Measurements from ENCODE around the gene TOMM34.

Gene TOMM34

DNA sequence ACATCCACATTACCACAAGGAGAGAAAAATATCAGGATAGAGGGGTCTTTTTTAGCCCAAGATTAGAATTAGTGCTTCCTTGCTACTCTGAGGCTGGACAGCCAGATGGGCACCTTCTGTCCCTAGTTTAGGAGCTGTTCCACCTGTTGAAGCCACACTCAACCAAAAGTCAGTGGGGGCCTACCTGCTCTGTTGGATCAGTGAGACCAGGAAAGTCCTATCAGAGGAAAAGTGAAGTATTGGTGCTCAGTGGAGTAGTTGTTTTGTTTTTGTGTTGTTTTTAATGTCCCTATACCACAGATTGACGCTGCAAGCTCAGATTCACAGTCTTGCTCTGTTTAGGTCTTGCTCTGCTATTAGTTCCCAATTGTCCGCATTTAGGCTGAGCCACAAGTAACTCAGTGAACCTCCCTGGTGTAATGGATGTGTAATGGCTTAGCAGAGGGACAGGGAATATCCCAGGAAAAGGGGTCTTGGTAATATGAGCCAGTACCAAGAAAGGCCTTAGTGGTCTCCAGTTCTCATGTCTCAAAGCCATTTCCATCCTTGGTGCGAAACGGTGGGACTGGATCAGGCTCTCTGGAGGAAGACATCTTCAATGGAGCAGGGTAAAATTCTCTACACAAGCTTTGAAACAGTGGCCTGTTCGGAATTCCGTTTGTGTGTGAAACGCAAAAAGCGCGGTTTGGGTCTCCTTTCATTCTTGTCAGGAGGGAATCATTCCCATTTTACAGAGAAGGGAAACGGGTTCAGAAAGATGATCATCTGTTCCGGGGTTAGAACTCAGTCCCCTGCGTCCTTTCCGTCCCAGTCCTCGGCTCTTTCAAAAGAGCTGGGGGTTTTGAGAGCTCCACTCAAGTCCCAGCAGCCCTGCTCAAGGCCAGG, 51.0 kb downstream of the TOMM34 start:
- Histone ChIP-seq H2AFZ (ENCODE audit: low read length) (no peak overlapping the region), H3K4me1 (ENCODE audit: insufficient read depth, low read length, poor library complexity, severe bottlenecking) (peaks cover 9% of the 10 kb centered on the region), H3K4me2 (ENCODE audit: low read depth, low read length, poor library complexity, severe bottlenecking) (peak overlapping the region; percentile 97), H3K9ac (ENCODE audit: low read depth, low read length, poor library complexity, severe bottlenecking) (peak overlapping the region; percentile 39), H3K27me3 (ENCODE audit: insufficient read depth, low read length, poor library complexity, severe bottlenecking) (no peaks in the 10 kb centered on the region), H4K20me1 (ENCODE audit: insufficient read depth, low read length, poor library complexity, severe bottlenecking) (no peaks in the 10 kb centered on the region), H3K4me3 (ENCODE audit: low read length, poor library complexity, severe bottlenecking) (peak overlapping the region; percentile 86), H3K36me3 (ENCODE audit: insufficient read depth, low read length) (peaks cover 47% of the 10 kb centered on the region), H3K79me2 (ENCODE audit: insufficient read depth, low read length) (no peaks in the 10 kb centered on the region), H3K9me2 (replicated peaks; ENCODE audit: low read depth, low read length) (no peaks in the 10 kb centered on the region), H3K9me3 (ENCODE audit: insufficient read depth, low read depth, low read length) (no peaks in the 10 kb centered on the region), H3F3A (ENCODE audit: low read depth) (no peaks in the 10 kb centered on the region)
- TF ChIP-seq, protein P1, sequence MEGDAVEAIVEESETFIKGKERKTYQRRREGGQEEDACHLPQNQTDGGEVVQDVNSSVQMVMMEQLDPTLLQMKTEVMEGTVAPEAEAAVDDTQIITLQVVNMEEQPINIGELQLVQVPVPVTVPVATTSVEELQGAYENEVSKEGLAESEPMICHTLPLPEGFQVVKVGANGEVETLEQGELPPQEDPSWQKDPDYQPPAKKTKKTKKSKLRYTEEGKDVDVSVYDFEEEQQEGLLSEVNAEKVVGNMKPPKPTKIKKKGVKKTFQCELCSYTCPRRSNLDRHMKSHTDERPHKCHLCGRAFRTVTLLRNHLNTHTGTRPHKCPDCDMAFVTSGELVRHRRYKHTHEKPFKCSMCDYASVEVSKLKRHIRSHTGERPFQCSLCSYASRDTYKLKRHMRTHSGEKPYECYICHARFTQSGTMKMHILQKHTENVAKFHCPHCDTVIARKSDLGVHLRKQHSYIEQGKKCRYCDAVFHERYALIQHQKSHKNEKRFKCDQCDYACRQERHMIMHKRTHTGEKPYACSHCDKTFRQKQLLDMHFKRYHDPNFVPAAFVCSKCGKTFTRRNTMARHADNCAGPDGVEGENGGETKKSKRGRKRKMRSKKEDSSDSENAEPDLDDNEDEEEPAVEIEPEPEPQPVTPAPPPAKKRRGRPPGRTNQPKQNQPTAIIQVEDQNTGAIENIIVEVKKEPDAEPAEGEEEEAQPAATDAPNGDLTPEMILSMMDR (conservative IDR thresholded peaks at IDR 0.05; ENCODE audit: low read length): no peak

GRCh38 chr20:44904377-44904776, 55.8 kb downstream of the TOMM34 start:
- H3K9ac ChIP-seq (ENCODE audit: low read depth, low read length, poor library complexity, severe bottlenecking): no peak overlapping the region
- no peak overlapping the region for H3K4me3 ChIP-seq (ENCODE audit: low read length, poor library complexity, severe bottlenecking)
- H3K4me2 ChIP-seq (ENCODE audit: low read depth, low read length, poor library complexity, severe bottlenecking): no peak overlapping the region
- H3F3A ChIP-seq (ENCODE audit: low read depth): peaks cover 6% of the 10 kb centered on the region; the same call in 1 of the 2 replicates
- H3K36me3 ChIP-seq (ENCODE audit: insufficient read depth, low read length): peaks cover 88% of the 10 kb centered on the region
- peaks cover 35% of the 10 kb centered on the region for H3K79me2 ChIP-seq (ENCODE audit: insufficient read depth, low read length)
- TF ChIP-seq EZH2phosphoT487 (IDR thresholded peaks at IDR 0.05; ENCODE audit: borderline replicate concordance): no peak
- TF ChIP-seq, protein P1 (conservative IDR thresholded peaks at IDR 0.05; ENCODE audit: low read length): no peak
- no peaks in the 10 kb centered on the region for H3K27me3 ChIP-seq (ENCODE audit: insufficient read depth, low read length, poor library complexity, severe bottlenecking)
- H3K9me3 ChIP-seq (ENCODE audit: insufficient read depth, low read depth, low read length): no peaks in the 10 kb centered on the region
- H4K20me1 ChIP-seq (ENCODE audit: insufficient read depth, low read length, poor library complexity, severe bottlenecking): peaks cover 34% of the 10 kb centered on the region
- H3K4me1 ChIP-seq (ENCODE audit: insufficient read depth, low read length, poor library complexity, severe bottlenecking): peaks cover 15% of the 10 kb centered on the region
- H3K9me2 ChIP-seq (replicated peaks; ENCODE audit: low read depth, low read length): no peaks in the 10 kb centered on the region
- H2AFZ ChIP-seq (ENCODE audit: low read length): no peak overlapping the region

- Histone ChIP-seq H3K4me2 (ENCODE audit: low read depth, low read length, poor library complexity, severe bottlenecking) (no peak overlapping the region), H3K9ac (ENCODE audit: low read depth, low read length, poor library complexity, severe bottlenecking) (no peak overlapping the region), H4K20me1 (ENCODE audit: insufficient read depth, low read length, poor library complexity, severe bottlenecking) (peaks cover 57% of the 10 kb centered on the region), H3F3A (ENCODE audit: low read depth) (peaks cover 6% of the 10 kb centered on the region; the same call in 1 of the 2 replicates), H3K4me1 (ENCODE audit: insufficient read depth, low read length, poor library complexity, severe bottlenecking) (peaks cover 19% of the 10 kb centered on the region), H3K27me3 (ENCODE audit: insufficient read depth, low read length, poor library complexity, severe bottlenecking) (no peaks in the 10 kb centered on the region), H3K36me3 (ENCODE audit: insufficient read depth, low read length) (peaks cover 68% of the 10 kb centered on the region), H3K9me3 (ENCODE audit: insufficient read depth, low read depth, low read length) (no peaks in the 10 kb centered on the region), H3K79me2 (ENCODE audit: insufficient read depth, low read length) (peaks cover 59% of the 10 kb centered on the region), H2AFZ (ENCODE audit: low read length) (no peak overlapping the region), H3K9me2 (replicated peaks; ENCODE audit: low read depth, low read length) (no peaks in the 10 kb centered on the region), H3K4me3 (ENCODE audit: low read length, poor library complexity, severe bottlenecking) (no peak overlapping the region)
- TF ChIP-seq, protein P1 (conservative IDR thresholded peaks at IDR 0.05; ENCODE audit: low read length): no peak
- TF ChIP-seq EZH2phosphoT487 (IDR thresholded peaks at IDR 0.05; ENCODE audit: borderline replicate concordance): no peak
Observed at GRCh38 chr20:44901974-44902373, 58.2 kb downstream of the TOMM34 start.

Data from Loucy (cell line).